Activated CD4-positive, alpha-beta T cell treated with anti-CD3 and anti-CD28 coated beads, Interleukin-2, amount 10 ng/mL, durations not matched to agents 7 days and 5 days (primary cell): ENCODE results near the gene M1AP. TPM values are rescaled to one million over a fixed set of nuclear protein-coding genes. Genes with fewer than 3 reads are reported as not detected.

Experiments
- CTCF ChIA-PET: fragments of 350-600 bp; sonication (Branson Sonifier 250); formaldehyde crosslinking; loops from one replicate; lab custom pipeline; 2021; ENCODE audit warnings: antibody characterized with exemption; lab: Charles Lee
- POLR2A ChIA-PET: fragments of 350-600 bp; sonication (Branson Sonifier 250); formaldehyde crosslinking; loops from one replicate; lab custom pipeline; 2021; ENCODE audit warnings: antibody characterized with exemption; lab: Charles Lee
- DNase-seq: peaks from one replicate; pipeline ENCODE4 v3.0.0-alpha.2; 2020
- H3K27ac Mint-ChIP-seq: one replicate; pipeline ENCODE4 v1.8.0; 2021; ENCODE audit warnings: mild to moderate bottlenecking, moderate library complexity, mixed read lengths
- H3K27me3 Mint-ChIP-seq: one replicate; pipeline ENCODE4 v1.8.0; 2021; ENCODE audit warnings: mixed read lengths
- H3K36me3 Mint-ChIP-seq: one replicate; pipeline ENCODE4 v1.8.0; 2021; ENCODE audit warnings: low read depth, mixed read lengths
- H3K4me1 Mint-ChIP-seq: one replicate; pipeline ENCODE4 v1.8.0; 2021; ENCODE audit warnings: mixed read lengths
- H3K4me3 Mint-ChIP-seq: one replicate; pipeline ENCODE4 v1.8.0; 2021; ENCODE audit warnings: mild to moderate bottlenecking, moderate library complexity, mixed read lengths
- H3K9me3 Mint-ChIP-seq: one replicate; pipeline ENCODE4 v1.8.0; 2021; ENCODE audit warnings: mixed read lengths
- total RNA-seq, 2 experiments: library from RNA; stranded (reverse); gene quantifications; one replicate each; pipeline ENCODE4 v1.2.3, GENCODE V29; 2021

Gene M1AP
- total RNA-seq, 2 experiments from 2014 or later: not detected

DNA sequence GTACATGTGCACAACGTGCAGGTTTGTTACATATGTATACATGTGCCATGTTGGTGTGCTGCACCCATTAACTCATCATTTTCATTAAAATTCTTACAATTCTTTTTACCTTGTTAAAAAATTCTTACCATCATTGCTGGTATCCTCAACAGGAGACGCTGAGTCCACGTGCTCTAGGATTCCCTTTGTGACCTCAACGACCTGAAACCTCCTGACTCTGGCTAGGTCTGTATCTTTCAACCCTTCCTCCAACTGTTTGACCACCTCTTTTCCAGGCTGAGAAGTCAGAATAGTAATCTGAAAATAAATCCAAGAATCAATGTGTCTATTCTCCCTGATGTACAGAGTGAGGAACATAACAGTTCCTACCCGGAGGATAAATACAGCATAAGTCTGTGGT is 41.2 kb downstream of the M1AP start:
- H3K4me3 Mint-ChIP-seq: no peak overlapping the region
- no peak overlapping the region for H3K27ac Mint-ChIP-seq
- peaks cover 17% of the 10 kb centered on the region for H3K4me1 Mint-ChIP-seq
- no peak for DNase-seq
- H3K27me3 Mint-ChIP-seq: peaks cover 61% of the 10 kb centered on the region
- ChIA-PET POLR2A (no interaction called here), CTCF (no interaction called here)
- H3K36me3 Mint-ChIP-seq: no peaks in the 10 kb centered on the region
- no peaks in the 10 kb centered on the region for H3K9me3 Mint-ChIP-seq

DNA sequence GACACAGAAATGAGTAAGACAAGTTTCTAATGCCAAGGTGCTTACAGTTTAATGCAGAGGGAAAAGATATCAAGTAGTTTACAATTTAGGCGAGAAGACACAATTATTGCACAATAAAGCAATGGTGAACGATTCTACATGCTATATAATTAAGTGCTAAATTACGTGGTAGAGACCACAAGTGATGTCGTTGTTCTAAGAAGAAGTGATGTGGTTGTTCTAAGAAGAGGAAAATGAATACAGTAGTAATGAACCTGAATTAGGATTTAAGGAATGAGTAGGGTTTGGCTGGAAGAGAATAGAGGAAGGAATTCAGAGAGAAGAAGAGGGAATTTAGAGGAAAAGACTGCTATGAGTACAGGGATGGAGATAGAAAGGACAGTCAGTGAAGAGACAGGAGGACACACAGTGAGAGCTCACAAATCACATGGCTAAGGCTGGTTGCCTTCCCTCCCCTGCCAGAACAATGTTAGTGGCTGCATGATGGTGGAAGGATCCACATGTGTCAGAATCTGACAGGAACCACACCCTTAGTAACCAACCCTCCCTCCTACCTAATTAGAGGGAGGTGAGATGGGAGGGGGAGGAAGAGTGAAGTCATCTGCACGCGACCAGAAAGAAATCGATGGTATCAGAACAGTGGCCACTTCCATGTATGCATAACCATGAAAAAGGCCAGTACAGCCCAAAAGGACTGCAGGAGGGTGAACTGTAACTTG is 44.7 kb downstream of the M1AP start:
- Mint-ChIP-seq H3K27me3 (peaks cover 48% of the 10 kb centered on the region), H3K27ac (peak overlapping the region; percentile 10), H3K4me3 (no peak overlapping the region), H3K9me3 (no peaks in the 10 kb centered on the region), H3K36me3 (no peaks in the 10 kb centered on the region), H3K4me1 (peaks cover 17% of the 10 kb centered on the region)
- ChIA-PET CTCF (interaction anchor here (0.9 to 7.0 kb wide), 2 partner anchors 16 to 25 kb away, joined by 3 to 45 read pairs; no protein-coding TSS in a partner anchor), POLR2A (no interaction called here)
- no peak for DNase-seq

DNA sequence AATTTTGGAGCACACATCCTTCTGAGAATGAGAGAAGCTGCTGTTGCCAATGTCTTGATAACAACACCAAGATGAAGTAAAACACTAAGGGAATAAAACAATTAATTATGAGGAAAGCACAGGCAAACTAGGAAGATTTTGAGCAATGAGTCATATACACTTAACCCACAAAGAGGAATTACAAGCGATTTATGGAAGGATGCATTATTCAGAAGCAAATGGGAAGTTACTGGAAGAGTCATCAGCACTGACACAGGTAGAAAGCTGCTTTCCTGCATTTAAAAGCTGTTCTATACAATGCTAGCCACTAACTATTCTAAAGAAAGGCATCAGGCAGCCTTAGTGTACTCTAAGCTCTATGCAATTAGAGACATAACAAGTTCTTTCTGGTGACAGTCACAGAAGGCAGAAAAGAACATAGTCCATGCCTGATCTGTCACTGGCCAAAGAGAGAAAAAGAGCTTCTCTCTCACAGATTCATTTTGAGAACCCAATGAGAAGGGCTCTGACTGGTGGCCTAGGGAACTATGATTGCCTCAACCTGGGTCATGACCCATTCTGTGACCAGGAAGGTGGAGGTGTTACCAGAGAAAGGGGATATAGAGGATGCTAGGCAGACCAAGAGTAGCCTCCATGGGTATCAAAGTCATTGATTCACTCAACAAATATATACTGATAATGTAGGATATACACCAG is 45.4 kb downstream of the M1AP start:
- Mint-ChIP-seq H3K36me3 (no peaks in the 10 kb centered on the region), H3K4me1 (peaks cover 17% of the 10 kb centered on the region), H3K27ac (no peak overlapping the region), H3K9me3 (no peaks in the 10 kb centered on the region), H3K27me3 (peaks cover 42% of the 10 kb centered on the region), H3K4me3 (no peak overlapping the region)
- ChIA-PET POLR2A (no interaction called here), CTCF (interaction anchor here (0.9 to 7.0 kb wide), 2 partner anchors 16 to 24 kb away, joined by 3 to 45 read pairs; no protein-coding TSS in a partner anchor)
- no peak for DNase-seq

DNA sequence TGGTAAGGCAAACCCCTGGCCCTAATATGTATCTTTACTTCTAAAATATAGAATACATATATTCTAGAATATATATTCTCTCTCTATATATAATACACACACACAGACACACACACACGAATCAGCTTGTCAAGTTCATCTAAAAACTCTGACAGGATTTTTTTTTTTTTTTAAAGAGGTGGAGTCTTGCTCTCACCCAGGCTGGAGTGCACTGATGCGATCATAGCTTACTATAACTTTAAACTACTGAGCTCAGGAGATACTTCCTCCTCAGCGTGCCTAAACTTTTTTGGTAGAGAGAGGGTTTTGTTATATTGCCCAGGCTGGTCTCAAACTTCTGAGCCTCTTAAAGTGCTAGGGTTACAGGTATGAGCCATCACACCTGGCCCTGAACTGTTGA is 48.5 kb downstream of the M1AP start:
- no peak overlapping the region for H3K4me3 Mint-ChIP-seq
- POLR2A ChIA-PET: no interaction called here

DNA sequence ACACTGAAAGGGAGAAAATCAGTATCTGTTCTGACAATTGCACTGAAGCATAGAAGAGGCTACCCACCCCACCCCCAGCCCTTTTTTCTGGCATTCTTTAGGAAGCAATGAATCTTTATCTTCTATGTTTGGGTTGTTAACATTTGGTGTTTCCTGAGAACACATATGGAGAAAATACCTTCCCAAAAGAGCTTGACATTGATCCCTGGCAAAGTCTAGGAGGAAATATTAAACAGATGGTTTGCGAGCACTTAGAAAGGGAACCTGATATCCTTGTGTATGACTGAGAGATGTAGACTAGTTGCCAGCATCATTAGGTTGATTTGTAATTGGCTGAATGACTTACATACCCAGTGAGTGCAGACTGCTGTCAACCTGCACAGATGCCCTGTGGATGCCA is 50.7 kb downstream of the M1AP start:
- Mint-ChIP-seq H3K4me1 (peaks cover under 1% of the 10 kb centered on the region), H3K27ac (no peak overlapping the region), H3K36me3 (no peaks in the 10 kb centered on the region), H3K27me3 (peaks cover 59% of the 10 kb centered on the region), H3K9me3 (no peaks in the 10 kb centered on the region), H3K4me3 (no peak overlapping the region)
- DNase-seq: no peak
- CTCF ChIA-PET: interaction anchor here (0.9 to 7.0 kb wide), 2 partner anchors 10 to 21 kb away, joined by 3 to 45 read pairs; no protein-coding TSS in a partner anchor
- POLR2A ChIA-PET: no interaction called here

More for the DNA sequence above, 48.5 kb downstream of the M1AP start:
- Mint-ChIP-seq H3K9me3 (no peaks in the 10 kb centered on the region), H3K27ac (no peak overlapping the region), H3K4me1 (peaks cover 17% of the 10 kb centered on the region), H3K27me3 (peaks cover 56% of the 10 kb centered on the region), H3K36me3 (no peaks in the 10 kb centered on the region)
- no peak for DNase-seq
- CTCF ChIA-PET: interaction anchor here (0.9 to 7.0 kb wide), 2 partner anchors 12 to 34 kb away, joined by 5 to 45 read pairs; no protein-coding TSS in a partner anchor

DNA sequence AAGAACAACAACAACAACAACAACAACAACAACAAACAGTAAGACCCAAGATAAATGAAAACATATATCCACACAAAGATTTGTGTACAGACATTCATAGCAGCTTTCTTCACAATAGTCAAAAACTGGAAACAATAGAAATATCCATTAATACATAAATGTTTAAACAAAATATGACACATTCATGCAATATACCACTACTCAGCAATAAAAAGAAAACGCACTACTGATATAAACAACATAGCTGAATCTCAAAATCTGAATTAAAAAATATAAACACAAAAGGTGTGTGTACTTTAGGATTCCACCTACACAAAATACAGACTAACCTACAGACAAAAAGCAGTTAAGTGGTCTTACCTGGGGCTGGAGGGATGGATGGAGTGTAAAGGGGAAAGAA is 51.5 kb downstream of the M1AP start:
- peaks cover 55% of the 10 kb centered on the region for H3K27me3 Mint-ChIP-seq
- POLR2A ChIA-PET: no interaction called here
- H3K27ac Mint-ChIP-seq: no peak overlapping the region
- CTCF ChIA-PET: interaction anchor here (7.0 kb wide), 1 partner anchor 9 kb away, joined by 45 read pairs; no protein-coding TSS in a partner anchor
- H3K4me1 Mint-ChIP-seq: no peaks in the 10 kb centered on the region
- no peak overlapping the region for H3K4me3 Mint-ChIP-seq
- no peaks in the 10 kb centered on the region for H3K36me3 Mint-ChIP-seq
- H3K9me3 Mint-ChIP-seq: no peaks in the 10 kb centered on the region
- DNase-seq: no peak

DNA sequence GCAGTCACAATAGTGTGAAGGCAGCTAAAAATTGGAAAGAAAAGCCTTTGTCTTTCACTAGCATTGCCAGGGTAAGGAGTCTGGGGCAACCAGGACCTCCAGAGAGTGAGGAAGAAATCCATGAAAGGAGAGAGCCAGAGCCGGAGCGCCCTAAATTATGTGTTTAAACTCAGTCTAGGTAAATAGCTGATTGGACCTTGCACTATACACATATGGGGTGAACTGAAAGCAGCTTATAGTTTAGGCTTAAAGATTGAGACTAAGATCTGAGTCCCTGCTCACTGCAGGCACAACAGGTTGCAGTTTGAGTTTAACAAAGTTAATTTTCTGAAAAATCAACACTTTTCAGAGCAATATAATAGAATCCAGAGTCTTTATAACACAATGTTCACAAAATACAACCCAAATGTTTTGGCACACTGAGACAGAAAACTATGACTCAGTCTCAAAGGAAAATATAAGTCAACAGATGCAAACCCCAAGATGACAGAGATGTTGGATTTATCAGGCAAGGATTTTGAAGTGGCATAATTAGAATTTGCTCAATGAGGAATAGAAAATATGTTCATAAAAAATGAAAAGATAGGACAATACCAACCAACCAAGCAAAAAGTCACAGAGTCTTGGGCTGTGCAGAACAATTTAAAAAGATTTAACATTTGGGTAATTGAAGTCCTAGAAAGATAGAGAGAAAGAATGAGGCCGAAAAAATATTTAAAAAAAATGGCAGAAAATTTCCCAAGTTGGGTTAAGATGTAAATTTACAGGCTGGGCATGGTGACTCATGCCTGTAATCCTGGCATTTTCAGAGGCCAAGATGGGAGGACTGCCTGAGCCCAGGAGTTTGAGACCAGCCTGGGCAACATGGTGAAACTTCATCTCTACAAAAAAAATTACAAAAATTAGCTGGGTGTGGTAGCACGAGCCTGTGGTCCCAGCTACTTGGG is 54.0 kb downstream of the M1AP start:
- Mint-ChIP-seq H3K4me3 (no peak overlapping the region), H3K27ac (no peak overlapping the region), H3K27me3 (peaks cover 62% of the 10 kb centered on the region), H3K4me1 (no peaks in the 10 kb centered on the region), H3K36me3 (no peaks in the 10 kb centered on the region), H3K9me3 (no peaks in the 10 kb centered on the region)
- CTCF ChIA-PET: interaction anchor here (1.5 to 1.8 kb wide), 3 partner anchors 9 to 345 kb away, joined by 3 to 5 read pairs (median 5); no protein-coding TSS in a partner anchor
- no peak for DNase-seq
- POLR2A ChIA-PET: no interaction called here

DNA sequence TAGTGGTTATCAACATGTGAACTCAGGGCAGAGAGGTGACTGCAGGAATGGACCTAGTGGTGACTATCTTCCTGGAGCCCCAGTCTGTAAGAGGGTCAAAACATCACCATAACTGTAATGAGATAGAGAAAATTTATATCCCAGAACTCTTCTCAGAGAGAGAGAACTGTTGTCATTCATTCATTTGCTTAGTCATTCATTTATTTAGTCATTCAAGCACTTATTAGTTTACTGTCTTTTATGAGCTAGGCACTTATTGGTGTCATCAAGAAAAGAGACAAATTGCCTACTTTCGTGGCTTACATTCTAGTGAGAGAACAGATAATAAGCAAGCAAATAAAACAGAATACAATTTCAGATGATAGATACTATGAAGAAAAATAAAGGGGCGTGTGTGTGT is 59.5 kb downstream of the M1AP start:
- no peak overlapping the region for H3K4me3 Mint-ChIP-seq
- peaks cover 27% of the 10 kb centered on the region for H3K4me1 Mint-ChIP-seq
- CTCF ChIA-PET: interaction anchor here (0.7 to 8.3 kb wide), 18 partner anchors 9 to 132 kb away, joined by 3 to 56 read pairs (median 5); partner anchors contain the start of genes CCDC142, MRPL53, SEMA4F and TTC31
- no peak for DNase-seq
- H3K27ac Mint-ChIP-seq: no peak overlapping the region
- peaks cover 35% of the 10 kb centered on the region for H3K27me3 Mint-ChIP-seq
- POLR2A ChIA-PET: no interaction called here
- no peaks in the 10 kb centered on the region for H3K9me3 Mint-ChIP-seq
- H3K36me3 Mint-ChIP-seq: no peaks in the 10 kb centered on the region

DNA sequence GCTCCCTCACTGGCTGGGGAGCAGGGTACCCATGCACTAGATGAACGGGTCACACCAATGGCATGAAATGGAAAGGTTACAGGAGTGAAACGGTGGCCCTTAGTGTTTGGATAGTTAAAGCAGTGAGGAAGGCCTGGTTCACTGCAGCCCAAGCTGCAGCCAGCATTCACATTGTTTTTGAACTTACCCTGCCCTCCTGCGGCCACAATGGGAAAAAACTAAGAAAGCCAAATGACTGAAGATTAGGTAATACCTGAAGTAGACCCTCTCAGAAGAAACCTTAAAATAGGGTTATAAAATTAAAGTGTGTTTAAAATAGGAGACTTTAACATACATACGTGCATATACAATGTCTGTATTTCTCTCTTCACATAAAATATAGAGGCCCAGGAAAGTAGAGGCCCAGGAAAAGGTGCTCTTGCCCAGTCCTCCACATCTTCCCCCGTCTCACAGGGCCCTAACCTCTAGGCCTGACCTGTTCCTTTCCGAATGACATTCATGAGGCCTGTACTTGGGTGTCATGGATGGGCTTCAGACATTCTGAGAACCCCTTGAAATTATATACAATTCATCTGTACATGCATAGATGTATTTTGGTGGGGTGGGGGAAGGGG is 60.4 kb downstream of the M1AP start:
- H3K27ac Mint-ChIP-seq: no peak overlapping the region
- ChIA-PET CTCF (interaction anchor here (0.7 to 8.3 kb wide), 25 partner anchors 8 to 765 kb away, joined by 3 to 56 read pairs (median 4); partner anchors contain the start of genes AUP1, CCDC142, MRPL53 and TLX2), POLR2A (interaction anchor here (0.5 kb wide), 1 partner anchor 497 kb away, joined by 3 read pairs; no protein-coding TSS in a partner anchor)
- no peaks in the 10 kb centered on the region for H3K9me3 Mint-ChIP-seq
- no peak overlapping the region for H3K4me3 Mint-ChIP-seq
- no peaks in the 10 kb centered on the region for H3K36me3 Mint-ChIP-seq
- H3K4me1 Mint-ChIP-seq: peaks cover 30% of the 10 kb centered on the region
- peak; percentile 70 for DNase-seq
- peaks cover 28% of the 10 kb centered on the region for H3K27me3 Mint-ChIP-seq

DNA sequence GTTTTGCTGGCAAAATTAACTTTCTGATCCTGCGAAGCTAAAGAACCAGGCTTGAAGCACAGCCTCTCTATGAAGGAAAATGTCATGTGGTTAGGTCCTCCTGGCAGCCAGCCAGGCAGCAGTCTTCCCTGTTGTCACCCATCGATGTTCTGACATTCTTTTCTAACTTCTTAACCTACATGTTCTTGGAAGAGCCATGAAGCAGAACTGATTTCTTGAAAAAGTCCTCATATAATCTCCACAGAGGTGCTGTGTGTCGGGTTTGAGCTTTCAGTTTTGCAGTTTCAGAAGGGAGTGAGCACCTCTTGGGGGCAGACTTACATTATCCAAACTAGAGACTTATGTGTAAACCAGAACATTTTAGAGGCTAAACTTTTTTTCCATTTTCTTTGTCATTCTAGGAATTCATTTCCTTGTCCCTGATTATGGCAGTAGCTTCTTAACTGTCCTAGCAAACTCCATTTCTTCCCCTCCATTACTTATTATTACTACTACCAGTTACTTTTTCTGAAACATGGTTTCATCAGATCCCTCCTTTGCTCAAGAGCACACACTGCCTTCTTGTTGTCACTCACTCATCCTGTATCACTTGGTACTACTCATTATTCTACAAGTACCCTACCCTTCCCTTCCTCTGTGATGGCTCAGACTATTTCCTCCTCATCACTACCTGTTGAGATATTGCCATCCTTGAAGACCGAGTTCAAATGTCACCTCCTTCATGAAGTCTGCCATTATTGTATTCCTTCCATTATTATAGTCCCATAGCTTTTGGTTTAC is 62.5 kb downstream of the M1AP start:
- peak; percentile 27 for DNase-seq

DNA sequence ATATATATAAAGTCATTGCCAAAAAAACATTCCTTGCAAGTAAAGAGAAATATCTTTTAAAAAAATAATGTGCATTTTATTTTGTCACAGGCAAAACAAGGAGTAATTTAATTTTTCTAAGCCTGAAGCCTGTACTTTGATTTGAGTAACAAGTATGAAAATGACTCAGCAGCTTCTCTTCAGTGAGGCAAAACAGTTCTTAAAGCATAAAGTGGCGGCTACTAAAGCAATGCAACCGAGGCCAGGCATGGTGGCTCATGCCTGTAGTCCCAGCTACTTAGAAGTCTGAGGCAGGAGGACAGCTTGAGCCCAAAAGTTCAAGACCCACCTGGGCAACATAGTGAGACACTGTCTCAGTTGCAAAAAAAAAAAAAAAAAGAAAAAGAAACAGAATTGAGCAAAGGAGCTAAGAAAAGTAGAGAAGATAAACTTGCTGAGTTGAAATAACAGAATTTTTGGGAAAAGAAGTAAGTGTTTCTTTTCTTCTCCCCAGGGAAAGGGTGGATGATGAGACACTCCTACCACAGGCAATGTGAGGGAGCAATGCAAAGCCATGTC is 64.0 kb downstream of the M1AP start:
- H3K27me3 Mint-ChIP-seq: peaks cover 4% of the 10 kb centered on the region
- H3K27ac Mint-ChIP-seq: peak overlapping the region; percentile 77
- POLR2A ChIA-PET: no interaction called here
- H3K4me1 Mint-ChIP-seq: peaks cover 30% of the 10 kb centered on the region
- H3K9me3 Mint-ChIP-seq: no peaks in the 10 kb centered on the region
- no peaks in the 10 kb centered on the region for H3K36me3 Mint-ChIP-seq
- no peak overlapping the region for H3K4me3 Mint-ChIP-seq
- CTCF ChIA-PET: interaction anchor here (1.0 to 8.3 kb wide), 15 partner anchors 9 to 757 kb away, joined by 3 to 56 read pairs (median 4); partner anchors contain the start of genes AUP1, DQX1, HTRA2 and MRPL53
- no peak for DNase-seq

More for the DNA sequence above, 62.5 kb downstream of the M1AP start:
- ChIA-PET CTCF (interaction anchor here (0.6 to 8.3 kb wide), 17 partner anchors 9 to 185 kb away, joined by 3 to 56 read pairs (median 4); partner anchors contain the start of genes CCDC142, LOXL3, MRPL53 and TLX2), POLR2A (no interaction called here)
- no peaks in the 10 kb centered on the region for H3K9me3 Mint-ChIP-seq
- peaks cover 30% of the 10 kb centered on the region for H3K4me1 Mint-ChIP-seq
- peak overlapping the region; percentile 78 for H3K27ac Mint-ChIP-seq
- H3K27me3 Mint-ChIP-seq: peaks cover 15% of the 10 kb centered on the region
- no peaks in the 10 kb centered on the region for H3K36me3 Mint-ChIP-seq
- peak overlapping the region; percentile 54 for H3K4me3 Mint-ChIP-seq
